B cell (primary cell): Measurements from ENCODE around the gene NINL.

Source experiments
- CTCF ChIP-seq: fragments of 200-600 bp; IDR thresholded peaks from one replicate; pipeline ENCODE4 v1.8.0; 2022; ENCODE audit warnings: antibody characterized with exemption, mild to moderate bottlenecking
- EZH2 ChIP-seq: IDR thresholded peaks from 2 replicates; pipeline ENCODE4 v1.6.1; 2012; ENCODE audit warnings: borderline replicate concordance, low read depth, mild to moderate bottlenecking, moderate library complexity, low read length; ENCODE audit not compliant: insufficient read depth, poor library complexity, severe bottlenecking

- TF ChIP-seq CTCF (no peak), EZH2 (no peak)
Measured at GRCh38 chr20:25460566-25461280, 124.6 kb downstream of the NINL start.
